ENCODE measurements around the gene SMIM11.

DNA sequence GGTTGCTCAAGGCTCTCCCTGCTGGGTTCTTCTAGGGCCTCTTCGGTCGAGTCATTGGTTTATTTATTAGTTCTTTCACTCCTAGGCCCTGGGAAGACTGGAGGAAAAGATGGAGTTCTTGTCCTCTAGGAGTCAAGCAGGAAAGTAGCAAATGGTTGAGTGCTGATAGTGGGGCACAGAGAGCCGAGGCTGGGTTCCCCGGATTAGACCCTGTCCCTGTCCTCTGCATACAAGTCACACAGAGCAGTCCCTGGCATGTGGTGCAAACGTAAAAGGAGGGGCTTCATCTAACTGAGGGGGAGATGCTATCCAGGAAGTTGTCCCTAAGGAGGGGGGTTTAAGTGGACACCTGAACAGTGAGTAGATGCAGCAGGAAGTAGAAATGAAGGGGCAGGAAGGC is 30.7 kb upstream of the SMIM11 start:
- TF ChIP-seq, protein P1, sequence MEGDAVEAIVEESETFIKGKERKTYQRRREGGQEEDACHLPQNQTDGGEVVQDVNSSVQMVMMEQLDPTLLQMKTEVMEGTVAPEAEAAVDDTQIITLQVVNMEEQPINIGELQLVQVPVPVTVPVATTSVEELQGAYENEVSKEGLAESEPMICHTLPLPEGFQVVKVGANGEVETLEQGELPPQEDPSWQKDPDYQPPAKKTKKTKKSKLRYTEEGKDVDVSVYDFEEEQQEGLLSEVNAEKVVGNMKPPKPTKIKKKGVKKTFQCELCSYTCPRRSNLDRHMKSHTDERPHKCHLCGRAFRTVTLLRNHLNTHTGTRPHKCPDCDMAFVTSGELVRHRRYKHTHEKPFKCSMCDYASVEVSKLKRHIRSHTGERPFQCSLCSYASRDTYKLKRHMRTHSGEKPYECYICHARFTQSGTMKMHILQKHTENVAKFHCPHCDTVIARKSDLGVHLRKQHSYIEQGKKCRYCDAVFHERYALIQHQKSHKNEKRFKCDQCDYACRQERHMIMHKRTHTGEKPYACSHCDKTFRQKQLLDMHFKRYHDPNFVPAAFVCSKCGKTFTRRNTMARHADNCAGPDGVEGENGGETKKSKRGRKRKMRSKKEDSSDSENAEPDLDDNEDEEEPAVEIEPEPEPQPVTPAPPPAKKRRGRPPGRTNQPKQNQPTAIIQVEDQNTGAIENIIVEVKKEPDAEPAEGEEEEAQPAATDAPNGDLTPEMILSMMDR (IDR thresholded peaks at IDR 0.05): no peak
- no peak for TF ChIP-seq EZH2 (IDR thresholded peaks at IDR 0.05; ENCODE audit: borderline replicate concordance, insufficient read depth, low read depth, low read length, poor library complexity, severe bottlenecking)

Data from B cell (primary cell).